ENCODE data around the gene PTAFR.
A peak's percentile ranks its signal among the peaks of the same experiment; 100 is the strongest.
"Not testable (repeated sequence)": the region's sequence is repeated elsewhere in the genome, so short reads cannot be mapped to it uniquely, and the experiment has no call there.

Gene PTAFR

GRCh38 chr1:28143496-28144202, 32.8 kb downstream of the PTAFR start:
- no peak for DNase-seq

GRCh38 chr1:28141685-28142084, 34.8 kb downstream of the PTAFR start:
- DNase-seq = no peak

GRCh38 chr1:28139866-28140265, 36.6 kb downstream of the PTAFR start:
- DNase-seq = not testable (repeated sequence)

GRCh38 chr1:28139025-28139712, 37.3 kb downstream of the PTAFR start:
- DNase-seq = peak; percentile 52

- DNase-seq = no peak
These were observed 39.4 kb downstream of the PTAFR start for GRCh38 chr1:28136922-28137613.

GRCh38 chr1:28136169-28136921, 40.1 kb downstream of the PTAFR start:
- no peak for DNase-seq

GRCh38 chr1:28135371-28136168, 40.9 kb downstream of the PTAFR start:
- no peak for DNase-seq

GRCh38 chr1:28134651-28135207, 41.8 kb downstream of the PTAFR start:
- no peak for DNase-seq

GRCh38 chr1:28132171-28133167, 44.0 kb downstream of the PTAFR start:
- DNase-seq = no peak

- no peak for DNase-seq
These were observed 45.6 kb downstream of the PTAFR start for GRCh38 chr1:28130901-28131300.

- no peak for DNase-seq
These were observed 47.3 kb downstream of the PTAFR start for GRCh38 chr1:28129150-28129549.

- DNase-seq = no peak
These were observed 48.8 kb downstream of the PTAFR start for GRCh38 chr1:28127617-28128257.

- DNase-seq = no peak
These were observed 49.6 kb downstream of the PTAFR start for GRCh38 chr1:28126783-28127490.

- no peak for DNase-seq
These were observed 50.3 kb downstream of the PTAFR start for GRCh38 chr1:28126212-28126611.

- no peak for DNase-seq
These were observed 53.0 kb downstream of the PTAFR start for GRCh38 chr1:28123461-28123961.

- no peak for DNase-seq
These were observed 54.3 kb downstream of the PTAFR start for GRCh38 chr1:28122183-28122582.

GRCh38 chr1:28119556-28119955, 56.9 kb downstream of the PTAFR start:
- DNase-seq = no peak

GRCh38 chr1:28118640-28119307, 57.7 kb downstream of the PTAFR start:
- no peak for DNase-seq

- DNase-seq = peak; percentile 85
These were observed 61.2 kb downstream of the PTAFR start for GRCh38 chr1:28115267-28115666.

Data from activated CD4-positive, alpha-beta T cell treated with anti-CD3 and anti-CD28 coated beads, Interleukin-10, Interleukin-2, amounts not matched to agents 100 ng/mL and 50 ng/mL, durations not matched to agents 16 hours and 8 hours (primary cell).